GM12878 (cell line): ENCODE results near the gene SRXN1. TPM values are rescaled to one million over a fixed set of nuclear protein-coding genes. Genes with fewer than 3 reads are reported as not detected.

ENCODE experiments used
- ATAC-seq: fragments of 200-7000 bp; cut with Tn5 transposase; 3 replicates; pipeline ENCODE4 v1.9.1; 2020; ENCODE audit warnings: mild to moderate bottlenecking, moderate library complexity
- BruUV-seq: library from RNA; stranded (reverse); fragments of 400-500 nt; replicated peaks from 2 replicates; lab custom pipeline; 2021; lab: Mats Ljungman, UMichigan
- CTCF ChIA-PET: fragments of 300-600 bp; sonication (Branson Sonifier 250); formaldehyde crosslinking; extraction: SDS; loops from one replicate; lab custom pipeline; 2021; ENCODE audit warnings: inconsistent platforms; lab: Yijun Ruan, JAX
- POLR2A ChIA-PET: fragments of 350-600 bp; formaldehyde crosslinking; extraction: SDS; loops from one replicate; lab custom pipeline; 2021; ENCODE audit warnings: inconsistent platforms; lab: Charles Lee
- RAD21 ChIA-PET: fragments of 300-600 bp; sonication (Branson Sonifier 250); formaldehyde crosslinking; loops from one replicate; lab custom pipeline; 2023; ENCODE audit warnings: antibody characterized with exemption; ENCODE audit not compliant: unreplicated experiment; lab: Charles Lee
- SMC1A ChIA-PET: fragments of 300-600 bp; sonication (Branson Sonifier 250); formaldehyde crosslinking; loops from one replicate; lab custom pipeline; 2023; ENCODE audit not compliant: unreplicated experiment, uncharacterized antibody; lab: Charles Lee
- DNase-seq: peaks from one replicate; pipeline ENCODE4 v3.0.0-alpha.2; 2011; ENCODE audit warnings: low read depth, low spot score
- FAIRE-seq: peaks from 3 replicates; lab custom pipeline; 2011; peaks lifted over from hg19 to GRCh38; lab: Jason Lieb, UNC
- H2AFZ ChIP-seq: 2 replicates; pipeline ENCODE4 v1.6.0; 2011; ENCODE audit warnings: low read depth, low read length, control low read depth; ENCODE audit not compliant: control insufficient read depth
- H3K27ac ChIP-seq: 2 replicates; pipeline ENCODE4 v1.5.1; 2011; ENCODE audit warnings: control low read depth; ENCODE audit not compliant: control insufficient read depth, insufficient read depth
- H3K27me3 ChIP-seq, 2 experiments: replicated peaks in 1 of 2; 2 replicates each; pipeline versions ENCODE4 v1.6.0 to v1.6.1; 2011; ENCODE audit warnings: low read length in 1 of 2; ENCODE audit not compliant: control insufficient read depth in 2 of 2, insufficient read depth in 2 of 2
- H3K36me3 ChIP-seq, 2 experiments: 2 replicates each; pipeline ENCODE4 v1.5.1; 2011; ENCODE audit warnings: low read length in 1 of 2; ENCODE audit not compliant: control insufficient read depth in 2 of 2, insufficient read depth in 2 of 2
- H3K4me1 ChIP-seq: 2 replicates; pipeline ENCODE4 v1.6.1; 2011; ENCODE audit warnings: mild to moderate bottlenecking, low read length, moderate library complexity, mixed read lengths; ENCODE audit not compliant: control insufficient read depth, insufficient read depth
- H3K4me2 ChIP-seq: 2 replicates; pipeline ENCODE4 v1.6.0; 2011; ENCODE audit warnings: control low read depth; ENCODE audit not compliant: control insufficient read depth, insufficient read depth
- H3K4me3 ChIP-seq: fragments of 200-600 bp; sonication (generic); 2 replicates; pipeline ENCODE4 v1.5.1; 2016
- H3K79me2 ChIP-seq: 2 replicates; pipeline ENCODE4 v1.6.0; 2011; ENCODE audit warnings: low read length; ENCODE audit not compliant: control insufficient read depth, insufficient read depth
- H3K9ac ChIP-seq: 2 replicates; pipeline ENCODE4 v1.8.0; 2011; ENCODE audit warnings: low read length, control low read depth, mixed read lengths; ENCODE audit not compliant: control insufficient read depth, insufficient read depth
- H3K9me3 ChIP-seq: replicated peaks from 3 replicates; pipeline ENCODE4 v1.5.1; 2011; ENCODE audit warnings: mild to moderate bottlenecking, low read length; ENCODE audit not compliant: control insufficient read depth, insufficient read depth
- H4K20me1 ChIP-seq: 2 replicates; pipeline ENCODE4 v1.6.0; 2011; ENCODE audit not compliant: control insufficient read depth, insufficient read depth
- ASH2L ChIP-seq: fragments of 300-600, 200-600 bp; sonication (generic); IDR thresholded peaks from 2 replicates; pipeline ENCODE4 v1.6.1; 2017; ENCODE audit warnings: low read depth, mild to moderate bottlenecking, borderline replicate concordance
- CBFB ChIP-seq: IDR thresholded peaks from 2 replicates; pipeline ENCODE4 v1.6.1; 2016; ENCODE audit warnings: antibody characterized with exemption, low read depth
- FOXK2 ChIP-seq: fragments of 450-650 bp; IDR thresholded peaks from 2 replicates; pipeline ENCODE4 v1.6.1; 2017; ENCODE audit warnings: mild to moderate bottlenecking, moderate library complexity
- FOXM1 ChIP-seq: IDR thresholded peaks from 2 replicates; pipeline ENCODE4 v1.6.1; 2012; ENCODE audit warnings: low read depth, mild to moderate bottlenecking, inconsistent platforms, low read length, moderate library complexity
- HDAC2 ChIP-seq: fragments of 200-600 bp; sonication (generic); IDR thresholded peaks from 2 replicates; pipeline ENCODE4 v1.6.1; 2017
- IRF3 ChIP-seq: fragments of 450-650 bp; IDR thresholded peaks from 2 replicates; pipeline ENCODE4 v1.6.1; 2014; ENCODE audit warnings: mild to moderate bottlenecking
- KLF5 ChIP-seq: fragments of 450-650 bp; IDR thresholded peaks from 2 replicates; pipeline ENCODE4 v1.6.1; 2014; ENCODE audit warnings: mild to moderate bottlenecking; ENCODE audit not compliant: partially characterized antibody
- MTA2 ChIP-seq: fragments of 450-650 bp; IDR thresholded peaks from 2 replicates; pipeline ENCODE4 v1.6.1; 2016; ENCODE audit warnings: low read depth, mild to moderate bottlenecking, moderate library complexity
- NFIC ChIP-seq: IDR thresholded peaks from 2 replicates; pipeline ENCODE4 v1.6.1; 2012; ENCODE audit warnings: low read depth, mild to moderate bottlenecking, inconsistent platforms, low read length, moderate library complexity
- SMARCA5 ChIP-seq: fragments of 450-650 bp; IDR thresholded peaks from 2 replicates; pipeline ENCODE4 v1.6.1; 2017; ENCODE audit warnings: mild to moderate bottlenecking
- SREBF1 ChIP-seq: IDR thresholded peaks from 2 replicates; pipeline ENCODE4 v1.6.1; 2012; ENCODE audit warnings: mild to moderate bottlenecking, low read length
- SUPT20H ChIP-seq: IDR thresholded peaks from 2 replicates; pipeline ENCODE4 v1.6.1; 2011; ENCODE audit warnings: low read depth, mild to moderate bottlenecking, low read length, moderate library complexity, borderline replicate concordance; ENCODE audit not compliant: control insufficient read depth
- TAF1 ChIP-seq: IDR thresholded peaks from 2 replicates; pipeline ENCODE4 v1.6.1; 2011; ENCODE audit warnings: mild to moderate bottlenecking, low read depth, low read length, borderline replicate concordance
- ZNF592 ChIP-seq: fragments of 450-650 bp; IDR thresholded peaks from 2 replicates; pipeline ENCODE4 v1.6.1; 2017; ENCODE audit warnings: mild to moderate bottlenecking, moderate library complexity
- WGBS: methylation state at CpG from one replicate; pipeline ENCODE4 v1.1.6; 2016; ENCODE audit warnings: low lambda C conversion rate; ENCODE audit not compliant: insufficient replicate concordance, insufficient coverage; ENCODE audit errors: missing lambda C conversion rate; 5-methylcytosine and 5-hydroxymethylcytosine counted together
- in situ Hi-C: fragments of 300-500 bp; cut with MboI; formaldehyde crosslinking; loops from 9 replicates; pipeline ENCODE4 v1.14.3; 2018; ENCODE audit warnings: mixed read lengths
- intact Hi-C: fragments of 100-400 bp; cut with micrococcal nuclease; formaldehyde crosslinking; loops from one replicate; pipeline ENCODE4 v1.14.2; 2022; ENCODE audit not compliant: unreplicated experiment
- polyA plus RNA-seq, 11 experiments: library from polyadenylated mRNA; depleted of rRNA in 4 of 11; unstranded in 6 of 11; stranded (reverse) in 5 of 11; fragments of >200 nt; fragmentation: Nextera tagmentation in 4 of 11; fragmentation: Illumina TruSeq in 1 of 11; extraction: Ambion mirVana in 4 of 11; extraction: Trizol in 1 of 11; gene quantifications; 1 replicate in 1 of 11; 2 replicates in 10 of 11; pipeline versions ENCODE4 v1.2.1 to v1.2.3, GENCODE V29; 2011 to 2016; ENCODE audit warnings: inconsistent platforms in 2 of 11, missing spikeins in 2 of 11, low read depth in 1 of 11
- total RNA-seq, 4 experiments: library from RNA; depleted of rRNA in 3 of 4; stranded (reverse); fragments of >200 nt in 3 of 4; fragmentation: Illumina TruSeq in 1 of 4; extraction: Trizol in 1 of 4; gene quantifications; 2 replicates each; pipeline versions ENCODE4 v1.2.1 to v1.2.3, GENCODE V29; 2013 to 2021
- TF ChIP-seq, protein P1 (sequence below): fragments of 450-650 bp; formaldehyde crosslinking; IDR thresholded peaks from 2 replicates; pipeline ENCODE4 v1.4.0; 2020; ENCODE audit warnings: mild to moderate bottlenecking, moderate library complexity

SRXN1 gene
- total and polyA plus RNA-seq, 10 of the 15 experiments (the other 5 are each of a cell fraction or from before 2014, with no cell fraction given), result 4.1 to 20.5 (median 15.6) TPM

- H3K4me3 ChIP-seq, result no peak overlapping the region
- DNase-seq, result no peak
- intact Hi-C loops, result no loop called here
- in situ Hi-C loops, result loop anchor here (5.0 kb wide), 2 partner anchors 85 to 295 kb away; no protein-coding TSS in a partner anchor
- CTCF ChIA-PET, result interaction anchor here (0.7 to 7.5 kb wide), 8 partner anchors 10 to 292 kb away, joined by 3 to 190 read pairs (median 30); partner anchors contain the start of gene CSNK2A1
- POLR2A ChIA-PET, result no interaction called here
- H3K4me1 ChIP-seq, result peaks cover 2% of the 10 kb centered on the region; the same call in 1 of the 2 replicates
- H3K79me2 ChIP-seq, result peaks cover 3% of the 10 kb centered on the region
- BruUV-seq, result no TSS peak
- no peak overlapping the region for H2AFZ ChIP-seq
- FAIRE-seq, result no peak
- no peak overlapping the region for H3K27ac ChIP-seq
- H3K9ac ChIP-seq, result no peak overlapping the region
- RAD21 ChIA-PET, result interaction anchor here (1.4 to 4.3 kb wide), 7 partner anchors 17 to 293 kb away, joined by 3 to 29 read pairs (median 8); no protein-coding TSS in a partner anchor
- ATAC-seq, result no peak
- H3K4me2 ChIP-seq, result no peak overlapping the region
- H3K9me3 ChIP-seq, result no peaks in the 10 kb centered on the region
- H3K27me3 ChIP-seq, result no peaks in the 10 kb centered on the region
- SMC1A ChIA-PET, result interaction anchor here (1.2 to 5.2 kb wide), 4 partner anchors 58 to 293 kb away, joined by 3 to 75 read pairs (median 8); no protein-coding TSS in a partner anchor
- 96% methylated on average over 2 of the region's 2 CpGs for WGBS
- H4K20me1 ChIP-seq, result no peaks in the 10 kb centered on the region
- peaks cover 0 to 4% of the 10 kb centered on the region in 2 experiments; a peak in 3 of 4 replicates for H3K36me3 ChIP-seq
- TF ChIP-seq ZNF592 (no peak), SMARCA5 (no peak), CBFB (no peak), HDAC2 (no peak), NFIC (no peak), TAF1 (no peak), FOXM1 (no peak), SREBF1 (no peak), IRF3 (no peak), SUPT20H (no peak), ASH2L (no peak), FOXK2 (no peak), KLF5 (no peak), MTA2 (no peak)
- TF ChIP-seq, protein P1, sequence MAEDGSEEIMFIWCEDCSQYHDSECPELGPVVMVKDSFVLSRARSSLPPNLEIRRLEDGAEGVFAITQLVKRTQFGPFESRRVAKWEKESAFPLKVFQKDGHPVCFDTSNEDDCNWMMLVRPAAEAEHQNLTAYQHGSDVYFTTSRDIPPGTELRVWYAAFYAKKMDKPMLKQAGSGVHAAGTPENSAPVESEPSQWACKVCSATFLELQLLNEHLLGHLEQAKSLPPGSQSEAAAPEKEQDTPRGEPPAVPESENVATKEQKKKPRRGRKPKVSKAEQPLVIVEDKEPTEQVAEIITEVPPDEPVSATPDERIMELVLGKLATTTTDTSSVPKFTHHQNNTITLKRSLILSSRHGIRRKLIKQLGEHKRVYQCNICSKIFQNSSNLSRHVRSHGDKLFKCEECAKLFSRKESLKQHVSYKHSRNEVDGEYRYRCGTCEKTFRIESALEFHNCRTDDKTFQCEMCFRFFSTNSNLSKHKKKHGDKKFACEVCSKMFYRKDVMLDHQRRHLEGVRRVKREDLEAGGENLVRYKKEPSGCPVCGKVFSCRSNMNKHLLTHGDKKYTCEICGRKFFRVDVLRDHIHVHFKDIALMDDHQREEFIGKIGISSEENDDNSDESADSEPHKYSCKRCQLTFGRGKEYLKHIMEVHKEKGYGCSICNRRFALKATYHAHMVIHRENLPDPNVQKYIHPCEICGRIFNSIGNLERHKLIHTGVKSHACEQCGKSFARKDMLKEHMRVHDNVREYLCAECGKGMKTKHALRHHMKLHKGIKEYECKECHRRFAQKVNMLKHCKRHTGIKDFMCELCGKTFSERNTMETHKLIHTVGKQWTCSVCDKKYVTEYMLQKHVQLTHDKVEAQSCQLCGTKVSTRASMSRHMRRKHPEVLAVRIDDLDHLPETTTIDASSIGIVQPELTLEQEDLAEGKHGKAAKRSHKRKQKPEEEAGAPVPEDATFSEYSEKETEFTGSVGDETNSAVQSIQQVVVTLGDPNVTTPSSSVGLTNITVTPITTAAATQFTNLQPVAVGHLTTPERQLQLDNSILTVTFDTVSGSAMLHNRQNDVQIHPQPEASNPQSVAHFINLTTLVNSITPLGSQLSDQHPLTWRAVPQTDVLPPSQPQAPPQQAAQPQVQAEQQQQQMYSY (CRISPR knock-in tag), result no peak
Measured at GRCh38 chr20:646868-647233, 6.1 kb downstream of the SRXN1 start.
